ENCODE data around the gene RYR1.

Gene RYR1

GRCh38 chr19:38452430-38453366 is 19.2 kb downstream of the RYR1 start:
- no peak for TF ChIP-seq ZFX (IDR thresholded peaks at IDR 0.05)
- TF ChIP-seq, protein P1, sequence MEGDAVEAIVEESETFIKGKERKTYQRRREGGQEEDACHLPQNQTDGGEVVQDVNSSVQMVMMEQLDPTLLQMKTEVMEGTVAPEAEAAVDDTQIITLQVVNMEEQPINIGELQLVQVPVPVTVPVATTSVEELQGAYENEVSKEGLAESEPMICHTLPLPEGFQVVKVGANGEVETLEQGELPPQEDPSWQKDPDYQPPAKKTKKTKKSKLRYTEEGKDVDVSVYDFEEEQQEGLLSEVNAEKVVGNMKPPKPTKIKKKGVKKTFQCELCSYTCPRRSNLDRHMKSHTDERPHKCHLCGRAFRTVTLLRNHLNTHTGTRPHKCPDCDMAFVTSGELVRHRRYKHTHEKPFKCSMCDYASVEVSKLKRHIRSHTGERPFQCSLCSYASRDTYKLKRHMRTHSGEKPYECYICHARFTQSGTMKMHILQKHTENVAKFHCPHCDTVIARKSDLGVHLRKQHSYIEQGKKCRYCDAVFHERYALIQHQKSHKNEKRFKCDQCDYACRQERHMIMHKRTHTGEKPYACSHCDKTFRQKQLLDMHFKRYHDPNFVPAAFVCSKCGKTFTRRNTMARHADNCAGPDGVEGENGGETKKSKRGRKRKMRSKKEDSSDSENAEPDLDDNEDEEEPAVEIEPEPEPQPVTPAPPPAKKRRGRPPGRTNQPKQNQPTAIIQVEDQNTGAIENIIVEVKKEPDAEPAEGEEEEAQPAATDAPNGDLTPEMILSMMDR (conservative IDR thresholded peaks at IDR 0.05), result no peak
- H3K27ac ChIP-seq, result no peak overlapping the region

GRCh38 chr19:38453596-38453995 is 20.1 kb downstream of the RYR1 start:
- no peak overlapping the region for H3K27ac ChIP-seq
- TF ChIP-seq, protein P1 (conservative IDR thresholded peaks at IDR 0.05), result no peak
- no peak for TF ChIP-seq ZFX (IDR thresholded peaks at IDR 0.05)

DNA sequence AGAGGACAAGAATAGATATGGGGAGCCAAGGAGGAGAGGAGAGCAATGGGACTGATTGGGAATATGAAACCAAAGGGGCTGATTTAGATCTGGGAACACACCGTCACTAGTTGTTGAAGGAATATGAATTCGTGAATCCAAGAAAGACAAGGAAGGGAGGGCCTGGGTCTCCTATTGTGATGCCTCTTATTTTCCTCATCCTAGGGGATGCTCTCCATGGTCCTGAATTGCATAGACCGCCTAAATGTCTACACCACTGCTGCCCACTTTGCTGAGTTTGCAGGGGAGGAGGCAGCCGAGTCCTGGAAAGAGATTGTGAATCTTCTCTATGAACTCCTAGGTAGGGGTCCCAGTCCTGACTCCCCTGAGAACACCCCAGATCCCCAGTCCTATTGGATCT is 21.5 kb downstream of the RYR1 start:
- TF ChIP-seq ZFX (IDR thresholded peaks at IDR 0.05), result no peak
- TF ChIP-seq, protein P1 (conservative IDR thresholded peaks at IDR 0.05), result no peak
- H3K27ac ChIP-seq, result no peak overlapping the region

GRCh38 chr19:38457202-38457601 is 23.7 kb downstream of the RYR1 start:
- no peak overlapping the region for H3K27ac ChIP-seq
- TF ChIP-seq, protein P1 (conservative IDR thresholded peaks at IDR 0.05), result no peak
- no peak for TF ChIP-seq ZFX (IDR thresholded peaks at IDR 0.05)

DNA sequence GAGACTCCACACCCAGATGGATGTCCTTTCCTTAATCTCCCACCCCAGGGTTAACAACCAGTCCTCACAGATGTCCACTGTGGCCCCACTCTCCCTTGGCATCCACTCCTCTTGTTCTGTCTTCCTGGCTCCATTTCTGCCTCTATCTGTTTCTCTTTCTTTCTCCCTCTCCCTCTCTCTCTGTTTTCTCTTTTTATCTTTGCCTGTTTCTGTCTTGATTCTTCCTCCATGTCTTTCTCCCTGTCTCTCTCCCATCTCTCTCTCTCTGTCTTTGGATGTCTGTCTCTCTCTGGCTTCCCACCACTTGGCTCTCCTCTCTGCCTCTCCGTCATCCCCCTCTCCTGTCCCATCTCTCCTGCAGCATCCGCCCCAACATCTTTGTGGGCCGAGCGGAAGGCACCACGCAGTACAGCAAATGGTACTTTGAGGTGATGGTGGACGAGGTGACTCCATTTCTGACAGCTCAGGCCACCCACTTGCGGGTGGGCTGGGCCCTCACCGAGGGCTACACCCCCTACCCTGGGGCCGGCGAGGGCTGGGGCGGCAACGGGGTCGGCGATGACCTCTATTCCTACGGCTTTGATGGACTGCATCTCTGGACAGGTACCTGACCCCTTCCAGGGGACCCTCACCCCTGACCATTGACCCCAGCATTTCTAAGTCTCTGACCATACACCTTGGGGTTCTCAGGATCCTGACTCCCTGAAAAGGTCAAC is 24.4 kb downstream of the RYR1 start:
- TF ChIP-seq, protein P1 (conservative IDR thresholded peaks at IDR 0.05), result no peak
- no peak for TF ChIP-seq ZFX (IDR thresholded peaks at IDR 0.05)
- no peak overlapping the region for H3K27ac ChIP-seq

GRCh38 chr19:38458991-38459390 is 25.5 kb downstream of the RYR1 start:
- no peak overlapping the region for H3K27ac ChIP-seq
- TF ChIP-seq, protein P1 (conservative IDR thresholded peaks at IDR 0.05), result no peak
- no peak for TF ChIP-seq ZFX (IDR thresholded peaks at IDR 0.05)

GRCh38 chr19:38463365-38463764 is 29.9 kb downstream of the RYR1 start:
- TF ChIP-seq, protein P1 (conservative IDR thresholded peaks at IDR 0.05), result no peak
- TF ChIP-seq ZFX (IDR thresholded peaks at IDR 0.05), result no peak
- no peak overlapping the region for H3K27ac ChIP-seq

Measured in C4-2B (cell line).